Neural progenitor cell (in vitro differentiated cells): ENCODE results near the gene GSTK1. TPM values are rescaled to one million over a fixed set of nuclear protein-coding genes. Genes with fewer than 3 reads are reported as not detected.

ENCODE experiments used
- DNase-seq: peaks from one replicate; pipeline ENCODE4 v3.0.0-alpha.2; 2016; ENCODE audit warnings: low spot score
- H2AFZ ChIP-seq: fragments of 200-600 bp; sonication (generic); replicated peaks from 2 replicates; pipeline ENCODE4 v1.6.1; 2016; ENCODE audit warnings: antibody characterized with exemption
- H3F3A ChIP-seq: fragments of 200-600 bp; sonication (generic); 2 replicates; pipeline ENCODE4 v1.6.1; 2016; ENCODE audit warnings: antibody characterized with exemption, low read depth
- H3K27ac ChIP-seq: fragments of 200-600 bp; sonication (generic); 2 replicates; pipeline ENCODE4 v1.5.1; 2016; ENCODE audit warnings: mild to moderate bottlenecking
- H3K27me3 ChIP-seq: fragments of 200-600 bp; sonication (generic); 2 replicates; pipeline ENCODE4 v1.6.1; 2016; ENCODE audit warnings: mild to moderate bottlenecking, moderate library complexity
- H3K36me3 ChIP-seq: fragments of 200-600 bp; sonication (generic); 2 replicates; pipeline ENCODE4 v1.5.1; 2016
- H3K4me1 ChIP-seq: fragments of 200-600 bp; sonication (generic); 2 replicates; pipeline ENCODE4 v1.6.1; 2016; ENCODE audit warnings: mixed run types
- H3K4me2 ChIP-seq: fragments of 200-600 bp; sonication (generic); 2 replicates; pipeline ENCODE4 v1.6.1; 2016
- H3K4me3 ChIP-seq: fragments of 200-600 bp; sonication (generic); 2 replicates; pipeline ENCODE4 v1.5.1; 2016
- H3K79me2 ChIP-seq: fragments of 200-600 bp; sonication (generic); 2 replicates; pipeline ENCODE4 v1.6.1; 2016; ENCODE audit warnings: low read depth
- H3K9ac ChIP-seq: fragments of 200-600 bp; sonication (generic); 2 replicates; pipeline ENCODE4 v1.6.1; 2016
- H3K9me3 ChIP-seq: fragments of 200-600 bp; sonication (generic); 2 replicates; pipeline ENCODE4 v1.5.1; 2016; ENCODE audit warnings: low read depth
- H4K20me1 ChIP-seq: fragments of 200-600 bp; sonication (generic); 2 replicates; pipeline ENCODE4 v1.6.1; 2016; ENCODE audit warnings: low read depth
- H3K27ac Mint-ChIP-seq: 3 replicates; pipeline ENCODE4 v1.8.0; 2021; ENCODE audit warnings: mixed read lengths
- H3K27me3 Mint-ChIP-seq: 2 replicates; pipeline ENCODE4 v1.8.0; 2022; ENCODE audit warnings: low read depth, mild to moderate bottlenecking, inconsistent platforms, moderate library complexity, mixed read lengths; ENCODE audit not compliant: insufficient read depth
- H3K36me3 Mint-ChIP-seq: 3 replicates; pipeline ENCODE4 v1.8.0; 2021; ENCODE audit warnings: mixed read lengths
- H3K4me1 Mint-ChIP-seq: 3 replicates; pipeline ENCODE4 v1.8.0; 2021; ENCODE audit warnings: mixed read lengths
- H3K4me3 Mint-ChIP-seq: 3 replicates; pipeline ENCODE4 v1.8.0; 2021; ENCODE audit warnings: mild to moderate bottlenecking, moderate library complexity, mixed read lengths
- H3K9me3 Mint-ChIP-seq: 3 replicates; pipeline ENCODE4 v1.8.0; 2020; ENCODE audit warnings: mixed read lengths
- EZH2 ChIP-seq: fragments of 200-600 bp; sonication (generic); IDR thresholded peaks from 2 replicates; pipeline ENCODE4 v1.6.1; 2017; ENCODE audit warnings: antibody characterized with exemption, mild to moderate bottlenecking, moderate library complexity
- EZH2phosphoT487 ChIP-seq: fragments of 200-600 bp; sonication (generic); IDR thresholded peaks from 2 replicates; pipeline ENCODE4 v1.6.1; 2017; ENCODE audit warnings: antibody characterized with exemption
- total RNA-seq: library from RNA; depleted of rRNA; stranded (reverse); fragments of >200 nt; gene quantifications from 2 replicates; pipeline ENCODE4 v1.2.3, GENCODE V29; 2015; ENCODE audit warnings: low replicate concordance
- TF ChIP-seq, protein P1 (sequence below): fragments of 200-600 bp; sonication (generic); IDR thresholded peaks from 2 replicates; pipeline ENCODE4 v1.5.1; 2017; ENCODE audit warnings: antibody characterized with exemption, mild to moderate bottlenecking

GSTK1 gene
- total RNA-seq, 1 donor from 2014 or later, result 45.3 TPM

DNA sequence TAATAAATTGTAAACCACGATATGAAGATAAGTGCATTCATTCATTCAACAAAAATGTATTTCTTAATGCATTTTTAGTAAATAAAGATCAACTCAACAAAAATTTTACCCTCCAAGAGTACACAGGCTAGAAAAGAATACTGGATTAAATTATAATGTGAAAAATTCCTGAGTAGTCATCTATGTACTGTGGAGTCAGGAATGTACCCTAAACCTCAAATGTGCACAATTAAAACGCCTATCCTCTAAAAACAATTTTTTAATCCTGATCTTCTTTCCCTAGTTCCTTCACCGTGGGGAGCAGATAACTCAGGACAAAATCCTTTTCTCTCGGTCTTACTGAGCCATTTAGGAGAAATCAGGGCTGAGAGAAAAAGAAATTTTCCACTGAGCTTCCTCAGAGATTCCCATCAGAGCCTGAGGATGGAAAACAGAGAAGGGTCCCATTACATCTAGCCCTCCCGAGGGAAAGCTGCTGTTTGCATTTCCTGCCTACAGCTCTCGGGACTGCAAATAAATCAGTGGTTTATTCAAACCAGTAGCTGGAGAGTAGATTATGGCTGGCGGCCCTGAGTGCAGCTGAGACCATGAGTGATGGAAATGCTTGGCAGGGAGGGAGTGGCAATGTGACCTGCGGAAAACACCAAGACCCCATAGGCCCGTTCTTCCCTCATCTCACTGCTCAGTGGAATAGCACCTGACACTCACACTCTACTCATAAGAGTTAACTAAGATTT is 34.0 kb upstream of the GSTK1 start:
- H3K36me3 Mint-ChIP-seq, result no peaks in the 10 kb centered on the region
- no peak overlapping the region for H3K4me3 ChIP-seq
- no peaks in the 10 kb centered on the region for H3K9me3 Mint-ChIP-seq
- peak overlapping the region; percentile 64 for H3K27ac ChIP-seq
- peaks cover 13% of the 10 kb centered on the region for H3K27me3 ChIP-seq
- no peak overlapping the region for H3K4me3 Mint-ChIP-seq
- H2AFZ ChIP-seq, result peak overlapping the region; percentile 84
- H3K4me2 ChIP-seq, result peak overlapping the region; percentile 41
- H3K4me1 Mint-ChIP-seq, result peaks cover 5% of the 10 kb centered on the region
- H3K9ac ChIP-seq, result no peak overlapping the region
- H3K36me3 ChIP-seq, result no peaks in the 10 kb centered on the region
- DNase-seq, result peak; percentile 16
- H4K20me1 ChIP-seq, result no peaks in the 10 kb centered on the region
- peaks cover under 1% of the 10 kb centered on the region for H3K27me3 Mint-ChIP-seq
- no peaks in the 10 kb centered on the region for H3K79me2 ChIP-seq
- TF ChIP-seq EZH2, result no peak
- TF ChIP-seq, protein P1, sequence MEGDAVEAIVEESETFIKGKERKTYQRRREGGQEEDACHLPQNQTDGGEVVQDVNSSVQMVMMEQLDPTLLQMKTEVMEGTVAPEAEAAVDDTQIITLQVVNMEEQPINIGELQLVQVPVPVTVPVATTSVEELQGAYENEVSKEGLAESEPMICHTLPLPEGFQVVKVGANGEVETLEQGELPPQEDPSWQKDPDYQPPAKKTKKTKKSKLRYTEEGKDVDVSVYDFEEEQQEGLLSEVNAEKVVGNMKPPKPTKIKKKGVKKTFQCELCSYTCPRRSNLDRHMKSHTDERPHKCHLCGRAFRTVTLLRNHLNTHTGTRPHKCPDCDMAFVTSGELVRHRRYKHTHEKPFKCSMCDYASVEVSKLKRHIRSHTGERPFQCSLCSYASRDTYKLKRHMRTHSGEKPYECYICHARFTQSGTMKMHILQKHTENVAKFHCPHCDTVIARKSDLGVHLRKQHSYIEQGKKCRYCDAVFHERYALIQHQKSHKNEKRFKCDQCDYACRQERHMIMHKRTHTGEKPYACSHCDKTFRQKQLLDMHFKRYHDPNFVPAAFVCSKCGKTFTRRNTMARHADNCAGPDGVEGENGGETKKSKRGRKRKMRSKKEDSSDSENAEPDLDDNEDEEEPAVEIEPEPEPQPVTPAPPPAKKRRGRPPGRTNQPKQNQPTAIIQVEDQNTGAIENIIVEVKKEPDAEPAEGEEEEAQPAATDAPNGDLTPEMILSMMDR, result no peak
- no peak for TF ChIP-seq EZH2phosphoT487
- H3F3A ChIP-seq, result peaks cover 6% of the 10 kb centered on the region
- peaks cover 9% of the 10 kb centered on the region for H3K4me1 ChIP-seq
- H3K9me3 ChIP-seq, result no peaks in the 10 kb centered on the region
- no peak overlapping the region for H3K27ac Mint-ChIP-seq

DNA sequence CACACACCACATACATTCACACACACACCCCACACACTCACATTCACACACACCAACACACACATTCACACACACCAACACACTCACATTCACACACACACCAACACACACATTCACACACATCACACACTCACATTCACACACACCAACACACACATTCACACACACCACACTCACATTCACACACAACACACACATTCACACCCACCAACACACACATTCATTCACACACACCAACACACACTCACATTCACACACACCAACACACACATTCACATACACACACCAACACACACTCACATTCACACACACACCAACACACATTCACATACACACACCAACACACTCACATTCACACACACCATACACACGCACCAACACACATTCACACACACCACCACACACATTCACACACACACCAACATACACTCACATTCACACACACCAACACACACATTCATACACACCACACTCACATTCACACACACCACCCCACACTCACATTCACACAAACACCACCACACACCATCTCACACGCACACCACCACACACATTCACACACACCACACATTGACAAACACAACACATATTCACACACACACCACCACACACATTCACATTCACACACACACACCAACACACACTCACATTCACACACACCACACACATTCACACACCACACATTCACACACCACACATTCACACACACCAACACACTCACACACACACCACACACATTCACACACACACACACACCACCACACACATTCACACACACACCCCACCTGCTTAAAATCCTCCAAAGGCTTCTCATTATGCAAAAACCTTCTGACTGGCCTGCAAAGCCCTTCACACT is 32.4 kb upstream of the GSTK1 start:
- Mint-ChIP-seq H3K27ac (no peak overlapping the region), H3K4me1 (peaks cover 5% of the 10 kb centered on the region), H3K9me3 (no peaks in the 10 kb centered on the region), H3K27me3 (no peaks in the 10 kb centered on the region), H3K36me3 (no peaks in the 10 kb centered on the region), H3K4me3 (no peak overlapping the region)
- Histone ChIP-seq H3K36me3 (no peaks in the 10 kb centered on the region), H2AFZ (no peak overlapping the region), H3K79me2 (no peaks in the 10 kb centered on the region), H3K4me2 (no peak overlapping the region), H3F3A (peaks cover 6% of the 10 kb centered on the region), H3K4me3 (no peak overlapping the region), H4K20me1 (no peaks in the 10 kb centered on the region), H3K9me3 (peaks cover 6% of the 10 kb centered on the region), H3K27ac (no peak overlapping the region), H3K27me3 (peaks cover 13% of the 10 kb centered on the region), H3K4me1 (peaks cover 9% of the 10 kb centered on the region), H3K9ac (no peak overlapping the region)
- TF ChIP-seq, protein P1, result no peak
- TF ChIP-seq EZH2phosphoT487 (no peak), EZH2 (no peak)
- DNase-seq, result no peak

DNA sequence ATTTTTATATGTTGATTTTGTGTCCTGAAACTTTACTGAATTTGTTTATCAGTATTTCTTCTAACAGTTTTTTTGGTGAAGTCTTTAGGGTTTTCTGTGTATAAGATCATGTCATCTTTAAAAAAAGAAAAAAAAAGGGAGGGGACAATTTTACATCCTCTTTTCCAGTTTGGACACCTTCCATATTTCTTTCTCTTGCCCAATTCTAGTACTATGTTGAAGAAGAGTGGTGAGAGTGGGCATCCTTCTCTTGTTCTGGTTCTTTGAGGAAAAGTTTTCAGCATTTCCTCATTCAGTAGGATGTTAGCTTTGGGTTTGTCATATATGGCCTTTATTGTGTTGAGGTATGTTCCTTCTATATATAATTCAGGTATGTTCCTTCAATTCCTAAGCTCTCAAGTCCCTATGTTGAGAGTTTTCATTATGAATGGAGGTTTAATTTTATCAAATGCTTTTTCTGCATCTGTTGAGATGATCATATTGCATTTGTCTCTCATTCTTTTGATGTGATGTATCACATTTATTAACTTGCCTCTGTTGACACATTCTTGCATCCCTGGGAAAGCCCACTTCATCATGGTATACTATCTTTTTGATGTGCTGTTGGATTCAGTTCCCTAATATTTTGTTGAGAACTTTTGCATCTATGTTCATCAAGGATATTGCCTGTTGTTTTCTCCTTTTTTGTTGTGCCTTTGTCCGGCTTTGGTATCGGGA is 29.3 kb upstream of the GSTK1 start:
- H3K27ac Mint-ChIP-seq, result no peak overlapping the region
- H3K27me3 Mint-ChIP-seq, result no peaks in the 10 kb centered on the region
- H3K36me3 Mint-ChIP-seq, result no peaks in the 10 kb centered on the region
- H3K4me3 Mint-ChIP-seq, result no peak overlapping the region
- Histone ChIP-seq H3K9me3 (peaks cover 10% of the 10 kb centered on the region), H3F3A (peaks cover 6% of the 10 kb centered on the region), H3K9ac (no peak overlapping the region), H3K4me2 (no peak overlapping the region), H3K4me1 (peaks cover 9% of the 10 kb centered on the region), H3K27ac (no peak overlapping the region), H3K79me2 (no peaks in the 10 kb centered on the region), H4K20me1 (no peaks in the 10 kb centered on the region), H3K36me3 (no peaks in the 10 kb centered on the region), H3K27me3 (peaks cover 13% of the 10 kb centered on the region), H3K4me3 (no peak overlapping the region), H2AFZ (no peak overlapping the region)
- H3K9me3 Mint-ChIP-seq, result peaks cover 11% of the 10 kb centered on the region
- DNase-seq, result no peak
- TF ChIP-seq EZH2 (no peak), EZH2phosphoT487 (no peak)
- TF ChIP-seq, protein P1, result no peak
- peaks cover 3% of the 10 kb centered on the region for H3K4me1 Mint-ChIP-seq
